Ishikawa (cell line): Measurements from ENCODE around the gene GRHL1.

ENCODE experiments used
- CEBPB ChIP-seq: IDR thresholded peaks from 2 replicates; pipeline ENCODE4 v1.6.1; 2012
- CREB1 ChIP-seq: IDR thresholded peaks from 2 replicates; pipeline ENCODE4 v1.6.1; 2012; ENCODE audit warnings: low read depth
- EGR1 ChIP-seq: IDR thresholded peaks from 2 replicates; pipeline ENCODE4 v1.6.1; 2012
- EP300 ChIP-seq: IDR thresholded peaks from 2 replicates; pipeline ENCODE4 v1.6.1; 2012; ENCODE audit warnings: borderline replicate concordance
- FOXM1 ChIP-seq: IDR thresholded peaks from 2 replicates; pipeline ENCODE4 v1.6.1; 2012; ENCODE audit warnings: low read depth, borderline replicate concordance
- MAX ChIP-seq: IDR thresholded peaks from 2 replicates; pipeline ENCODE4 v1.6.1; 2012
- RAD21 ChIP-seq: IDR thresholded peaks from 2 replicates; pipeline ENCODE4 v1.6.1; 2012; ENCODE audit warnings: low read depth
- REST ChIP-seq: IDR thresholded peaks from 2 replicates; pipeline ENCODE4 v1.6.1; 2012; ENCODE audit warnings: low read depth, mild to moderate bottlenecking
- TAF1 ChIP-seq: IDR thresholded peaks from 2 replicates; pipeline ENCODE4 v1.6.1; 2012; ENCODE audit warnings: low read depth, mild to moderate bottlenecking
- USF1 ChIP-seq: IDR thresholded peaks from 2 replicates; pipeline ENCODE4 v1.6.1; 2012
- YY1 ChIP-seq: IDR thresholded peaks from 2 replicates; pipeline ENCODE4 v1.6.1; 2012; ENCODE audit warnings: low read depth
- ZBTB7A ChIP-seq: IDR thresholded peaks from 2 replicates; pipeline ENCODE4 v1.6.1; 2012; ENCODE audit warnings: low read depth

GRCh38 chr2:9941996-9942390 is 9.5 kb upstream of the GRHL1 start:
- TF ChIP-seq EP300 (no peak), USF1 (no peak), FOXM1 (no peak), REST (no peak), CEBPB (no peak), RAD21 (no peak), ZBTB7A (no peak), MAX (no peak), YY1 (no peak), TAF1 (no peak), EGR1 (no peak), CREB1 (no peak)
